ENCODE data around the gene KLRD1.
"Not testable (repeated sequence)": the region's sequence is repeated elsewhere in the genome, so short reads cannot be mapped to it uniquely, and the experiment has no call there.

KLRD1 gene, protein sequence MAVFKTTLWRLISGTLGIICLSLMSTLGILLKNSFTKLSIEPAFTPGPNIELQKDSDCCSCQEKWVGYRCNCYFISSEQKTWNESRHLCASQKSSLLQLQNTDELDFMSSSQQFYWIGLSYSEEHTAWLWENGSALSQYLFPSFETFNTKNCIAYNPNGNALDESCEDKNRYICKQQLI

DNA sequence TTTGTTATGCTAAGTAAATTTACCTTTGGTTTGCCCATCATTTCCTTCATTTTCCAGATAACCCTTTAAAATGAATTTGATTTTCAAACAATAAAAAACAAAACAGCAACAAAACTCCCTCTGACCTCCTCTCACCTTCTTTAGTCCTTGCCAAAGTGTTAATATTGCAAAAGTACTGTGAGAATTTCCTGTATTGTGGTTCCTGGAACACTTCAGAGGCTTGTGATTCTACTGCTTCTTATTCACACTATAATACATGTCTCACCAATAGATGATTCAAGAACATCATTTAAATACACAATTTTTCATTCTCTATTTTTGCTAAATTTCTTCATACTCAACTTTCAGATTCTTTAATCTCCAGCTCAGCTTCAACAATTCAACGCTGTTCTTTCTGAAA lies at the start of gene KLRD1:
TSS of gene KLRD1 (plus strand) at position 241 of the 400 bp plus-strand sequence. CDS start 208 bp downstream, outside the sequence.
- no peak for DNase-seq (ENCODE audit: low spot score)

DNA sequence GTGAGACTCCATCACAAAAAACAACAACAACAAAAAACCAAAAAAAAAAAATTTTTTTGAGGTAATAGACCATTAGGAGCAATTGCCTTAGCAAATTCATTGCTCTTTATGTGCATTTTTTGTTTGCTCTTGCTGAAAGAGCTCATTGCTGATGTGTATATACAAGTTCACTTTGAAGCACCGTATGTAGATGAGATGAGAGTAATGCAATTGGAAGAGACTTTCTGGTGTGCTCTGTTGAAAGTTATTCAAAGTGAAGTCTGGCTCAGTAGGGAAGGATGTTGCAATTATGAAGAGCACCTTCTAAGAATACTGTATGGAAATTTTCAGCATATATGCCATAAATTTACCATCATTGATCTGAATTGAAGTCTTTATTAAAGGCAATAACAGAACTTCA lies 46.7 kb upstream of the KLRD1 start:
- no peak for DNase-seq (ENCODE audit: low spot score)

DNA sequence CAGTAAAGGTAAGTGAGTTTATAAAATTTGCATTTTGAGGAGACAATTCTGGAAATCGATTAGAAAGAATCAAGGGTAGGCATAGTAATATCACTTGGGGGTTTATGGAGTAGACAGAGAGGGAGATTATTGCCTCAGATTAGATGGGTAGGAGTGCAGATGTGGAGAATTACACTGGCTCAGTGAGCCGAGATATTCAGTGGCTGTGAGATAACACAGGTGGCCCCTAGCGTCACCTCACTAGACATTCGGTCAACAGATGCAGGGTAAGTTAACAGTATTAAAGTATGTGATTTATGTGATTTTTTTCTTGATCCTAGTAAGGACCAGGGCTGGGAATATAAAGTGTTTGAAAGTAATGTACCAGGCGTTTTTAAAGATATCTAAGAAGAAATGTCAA lies 39.6 kb upstream of the KLRD1 start:
- no peak for DNase-seq (ENCODE audit: low spot score)

DNA sequence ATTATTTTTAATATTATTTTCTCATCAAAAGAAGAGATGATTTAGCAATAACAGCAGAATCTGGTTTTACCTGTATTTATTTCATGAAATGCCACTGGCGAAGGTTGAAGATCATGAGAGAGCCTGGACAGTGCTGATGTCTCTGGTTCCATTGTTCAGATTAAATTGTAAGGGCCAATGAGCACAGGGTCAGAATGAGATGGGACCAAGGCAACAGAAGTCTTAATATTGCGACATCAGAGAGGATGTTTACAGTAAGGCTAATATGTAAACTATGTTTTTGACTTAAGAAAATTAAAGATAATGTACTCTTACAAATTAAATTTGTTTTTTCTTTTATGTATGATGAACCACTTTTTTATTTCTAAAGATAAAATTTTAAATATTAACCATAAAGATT lies 35.2 kb upstream of the KLRD1 start:
- DNase-seq (ENCODE audit: low spot score), result no peak

DNA sequence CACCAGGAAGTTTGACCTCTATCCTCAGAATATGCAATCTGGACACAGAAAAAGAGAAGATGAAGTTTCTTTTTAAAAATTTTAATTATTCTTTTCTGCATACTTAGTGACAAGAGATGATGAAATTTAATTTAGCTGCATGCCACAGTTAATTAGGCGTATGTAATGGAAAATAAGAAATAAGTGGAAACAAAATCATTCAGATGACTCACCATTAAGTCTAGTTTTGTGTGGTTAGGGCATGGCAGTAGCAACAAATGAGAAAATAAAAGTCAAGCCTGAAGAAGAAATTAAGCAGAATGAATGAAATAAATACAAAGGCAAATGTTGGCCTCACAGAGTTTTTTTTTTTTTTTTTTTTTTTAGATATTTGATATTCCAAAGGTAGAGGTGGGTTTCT lies 30.9 kb upstream of the KLRD1 start:
- DNase-seq (ENCODE audit: low spot score), result no peak

DNA sequence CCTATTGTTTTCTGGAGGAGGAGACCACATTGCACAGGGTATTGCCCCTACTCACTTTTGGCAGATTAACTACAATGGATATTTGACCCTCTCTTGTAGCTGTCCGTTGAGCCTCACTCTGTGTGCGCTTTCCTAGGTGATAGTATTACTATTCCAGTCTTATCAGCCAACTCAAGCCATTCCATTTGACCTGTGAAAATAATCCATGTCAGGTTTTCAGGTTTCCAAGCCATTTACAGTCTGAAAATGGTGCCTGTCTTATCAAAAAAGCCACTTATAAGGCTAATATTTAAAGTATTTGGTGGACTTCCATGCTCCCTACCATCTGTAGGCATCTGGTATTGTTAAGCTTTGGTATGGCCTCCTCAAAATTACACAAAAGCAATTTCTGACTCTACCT lies 29.6 kb upstream of the KLRD1 start:
- DNase-seq (ENCODE audit: low spot score), result no peak

DNA sequence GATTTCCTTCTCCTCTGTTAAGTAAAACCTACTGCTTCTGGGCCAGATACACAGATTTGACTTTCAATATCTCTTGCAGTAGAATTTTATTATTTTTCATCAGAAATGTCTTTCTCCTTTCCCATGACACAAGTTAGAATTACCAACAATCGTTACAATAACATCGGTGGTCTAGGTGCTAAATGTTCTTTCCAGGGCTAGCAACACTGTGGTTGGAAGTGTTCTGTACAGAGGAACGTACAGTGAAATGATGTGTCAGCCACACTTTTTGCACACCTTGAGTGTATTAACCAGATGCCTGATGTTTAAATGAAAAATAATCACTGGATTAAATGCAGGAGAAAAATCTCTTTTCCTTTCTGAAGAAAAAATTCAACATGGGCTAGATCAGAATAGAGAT lies 27.7 kb upstream of the KLRD1 start:
- no peak for DNase-seq (ENCODE audit: low spot score)

DNA sequence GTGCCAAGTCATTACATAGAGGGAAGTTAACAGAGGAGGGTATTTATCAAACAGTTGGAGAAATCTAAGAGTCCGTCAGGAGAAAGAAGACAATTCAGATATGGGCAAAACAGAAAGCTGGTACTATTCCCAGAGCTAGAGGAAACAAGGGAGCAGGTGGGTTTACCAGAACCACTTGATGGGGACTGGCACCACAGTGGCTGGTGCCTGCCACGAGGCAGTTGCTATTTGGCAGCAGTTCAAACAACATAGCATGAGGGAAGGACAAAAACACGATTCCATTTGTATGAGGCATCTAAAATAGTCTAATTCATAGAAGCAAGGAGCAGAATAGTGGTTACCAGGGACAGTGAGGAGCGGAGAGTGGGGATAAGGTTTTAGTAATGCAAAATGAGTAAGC lies 24.6 kb upstream of the KLRD1 start:
- DNase-seq (ENCODE audit: low spot score), result no peak

DNA sequence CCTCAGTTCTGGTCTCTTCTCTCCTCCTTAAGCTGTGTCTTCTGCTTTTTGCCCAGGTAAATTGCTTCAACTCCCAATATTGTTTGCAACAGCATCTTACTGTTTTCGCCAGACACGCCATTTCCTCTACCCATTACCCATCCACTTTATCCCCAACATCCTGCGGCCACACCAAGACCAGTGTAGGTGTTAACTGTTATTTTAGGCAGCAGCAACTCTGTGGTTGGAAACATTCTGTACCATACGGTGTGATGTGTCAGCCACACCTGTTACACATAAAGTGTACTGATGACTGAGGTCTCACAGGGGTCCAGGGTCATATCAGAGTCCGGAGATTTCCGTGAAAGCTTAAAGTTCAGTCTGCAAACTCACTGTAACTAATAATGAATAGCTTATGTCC lies 21.8 kb upstream of the KLRD1 start:
- no peak for DNase-seq (ENCODE audit: low spot score)

DNA sequence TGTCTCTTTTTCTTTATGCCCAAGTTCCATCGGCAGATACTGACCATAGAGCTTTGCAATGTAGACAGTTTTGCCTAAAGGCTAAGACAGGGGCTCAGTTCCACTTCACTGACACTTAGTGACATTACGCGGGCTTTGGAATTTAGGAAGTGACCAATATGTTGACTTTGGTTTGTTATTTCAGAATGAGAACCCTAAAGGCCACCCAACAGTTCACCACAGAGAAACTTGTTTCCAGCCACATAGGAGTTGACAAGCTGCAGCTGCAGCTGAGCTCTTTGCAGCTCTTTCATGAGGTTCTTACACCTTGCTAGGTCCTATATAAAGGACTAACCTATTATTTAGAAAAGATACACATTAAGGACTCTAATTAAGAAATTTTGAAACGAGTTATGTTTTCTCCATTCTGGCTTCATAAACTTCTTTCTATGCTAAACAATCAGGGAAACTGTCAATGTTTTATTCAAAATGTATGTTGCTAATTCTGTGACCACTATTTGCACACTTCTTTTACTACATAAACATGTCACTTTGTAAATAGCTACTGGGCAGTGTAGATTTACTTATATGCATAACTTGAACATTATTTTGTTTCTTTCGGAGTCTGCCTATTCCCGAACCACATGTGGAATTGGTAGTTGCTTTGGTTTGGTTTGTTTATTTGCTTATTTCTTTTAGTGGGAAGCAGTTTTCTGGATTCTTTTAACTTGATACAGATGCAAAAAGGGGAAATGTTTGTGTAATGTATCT lies 18.5 kb upstream of the KLRD1 start:
- DNase-seq (ENCODE audit: low spot score), result no peak

DNA sequence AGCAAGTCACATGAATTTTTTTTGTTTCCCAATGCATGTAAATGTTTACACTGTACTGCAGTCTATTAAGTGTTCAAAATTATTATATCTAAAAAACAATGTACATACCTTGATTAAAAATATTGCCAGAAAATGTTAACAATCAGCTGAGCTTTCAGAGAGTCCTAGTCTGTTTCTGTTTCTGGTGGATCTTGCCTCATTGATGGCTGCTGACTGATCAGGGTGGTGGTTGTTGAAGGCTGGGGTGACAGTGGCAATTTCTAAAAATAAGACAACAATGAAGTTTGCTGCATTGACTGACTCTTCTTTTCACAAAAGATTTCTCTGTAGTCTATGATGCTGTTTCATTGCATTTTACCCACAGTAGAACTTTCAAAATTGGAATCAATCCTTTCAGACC lies 16.6 kb upstream of the KLRD1 start:
- DNase-seq (ENCODE audit: low spot score), result no peak

DNA sequence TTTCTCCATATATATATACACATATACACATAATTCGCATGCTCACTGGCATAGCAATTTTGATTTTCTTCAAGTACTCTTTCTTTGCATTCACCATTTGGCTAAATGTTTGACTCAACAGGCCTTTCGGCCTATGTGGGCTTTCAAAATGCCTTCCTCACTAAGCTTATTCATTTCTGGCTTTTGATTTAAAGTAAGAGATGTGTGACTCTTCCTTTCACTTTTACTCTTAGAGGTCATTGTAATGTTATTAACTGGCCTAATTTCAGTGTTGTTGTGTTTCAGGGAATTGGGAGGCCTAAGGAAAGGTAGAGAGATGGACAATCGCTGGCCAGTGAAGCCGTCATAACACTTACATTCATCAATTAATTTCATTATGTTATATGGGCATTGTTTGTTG lies 14.5 kb upstream of the KLRD1 start:
- no peak for DNase-seq (ENCODE audit: low spot score)

DNA sequence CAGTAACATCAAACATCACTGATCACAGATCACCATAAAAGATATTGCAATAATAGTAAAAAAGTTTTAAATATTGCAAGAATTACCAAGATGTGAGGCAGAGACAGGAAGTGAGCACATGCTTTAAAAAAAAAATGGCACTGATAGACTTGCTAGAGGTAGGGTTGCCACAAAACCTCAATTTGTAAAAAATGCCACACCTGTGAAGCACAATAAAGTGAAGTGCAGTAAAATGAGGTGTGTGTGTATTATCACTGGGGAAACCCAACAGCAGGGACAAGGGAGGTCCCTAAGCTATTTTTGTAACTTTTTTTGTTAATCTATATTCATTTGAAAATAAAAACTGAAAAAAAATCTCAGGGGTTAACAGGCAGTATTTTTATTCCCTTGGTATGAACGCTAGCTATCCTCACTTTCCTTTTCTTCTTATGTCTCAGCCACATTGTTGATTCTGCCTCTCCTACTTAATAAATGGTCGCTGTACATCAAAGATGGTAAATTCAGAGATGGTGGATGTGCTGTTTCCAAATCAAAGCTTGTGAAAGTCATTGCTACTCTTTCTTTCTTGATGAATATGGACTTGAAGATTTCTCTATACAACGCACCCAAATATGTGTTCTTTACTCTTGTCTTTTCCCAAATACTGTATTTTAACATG lies 14.0 kb upstream of the KLRD1 start:
- DNase-seq (ENCODE audit: low spot score), result no peak

DNA sequence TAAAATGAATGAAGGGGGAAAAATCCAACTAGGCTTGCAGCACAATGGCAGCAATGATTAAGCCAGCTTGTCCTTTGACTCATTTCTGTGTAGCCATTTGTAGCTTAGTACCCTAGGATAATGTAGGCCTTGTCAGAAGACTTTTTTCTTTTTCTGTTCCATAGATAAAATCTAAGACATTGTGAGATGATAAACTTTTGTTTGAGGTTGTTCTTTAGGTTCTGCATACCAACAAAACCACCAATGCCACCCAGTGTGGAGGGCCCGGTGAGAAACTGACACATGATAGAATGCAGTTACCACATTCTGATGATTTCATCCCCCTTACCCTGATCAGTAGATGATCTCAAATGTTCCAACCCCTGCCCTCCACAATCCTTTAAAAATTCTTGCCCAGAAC lies 6.6 kb upstream of the KLRD1 start:
- DNase-seq (ENCODE audit: low spot score), result no peak

DNA sequence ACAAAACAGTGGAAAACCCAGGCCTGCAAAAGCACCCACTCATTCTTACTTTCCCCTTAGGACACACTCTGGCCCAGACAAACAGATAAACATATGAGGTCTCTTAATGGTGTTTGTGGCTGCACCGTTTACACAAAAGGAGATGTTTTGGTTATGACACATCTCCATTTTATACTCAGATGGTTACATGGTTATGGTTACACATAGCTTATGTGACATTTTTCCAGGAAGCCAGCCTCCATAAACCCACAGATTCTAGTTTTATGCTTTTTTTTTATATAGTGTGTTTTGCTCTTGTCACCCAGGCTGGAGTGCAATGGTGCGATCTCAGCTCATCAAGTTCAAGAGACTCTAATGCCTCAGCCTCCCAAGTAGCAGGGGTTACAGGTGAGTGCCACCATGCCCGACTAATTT lies 3.5 kb upstream of the KLRD1 start:
- peak; percentile 4 for DNase-seq (ENCODE audit: low spot score)

DNA sequence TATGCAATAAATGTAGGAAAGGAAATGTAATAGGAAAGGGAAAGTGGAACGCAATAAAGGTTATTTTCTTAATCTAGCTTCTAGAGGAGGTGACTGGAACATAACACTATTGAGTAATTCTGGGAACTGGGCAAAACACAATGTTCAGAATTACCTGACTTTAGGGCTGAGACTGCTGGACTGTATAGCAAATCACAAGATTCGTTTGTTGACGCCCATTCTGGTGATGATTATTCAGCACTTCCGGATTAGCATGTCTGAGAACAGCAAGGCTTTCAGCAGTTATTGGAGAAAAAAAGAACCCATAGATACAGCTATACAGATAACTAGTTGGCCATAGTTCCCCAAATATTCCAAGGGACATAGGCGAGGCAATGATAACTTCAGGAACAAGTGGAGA lies 2.3 kb upstream of the KLRD1 start:
- DNase-seq (ENCODE audit: low spot score), result no peak

DNA sequence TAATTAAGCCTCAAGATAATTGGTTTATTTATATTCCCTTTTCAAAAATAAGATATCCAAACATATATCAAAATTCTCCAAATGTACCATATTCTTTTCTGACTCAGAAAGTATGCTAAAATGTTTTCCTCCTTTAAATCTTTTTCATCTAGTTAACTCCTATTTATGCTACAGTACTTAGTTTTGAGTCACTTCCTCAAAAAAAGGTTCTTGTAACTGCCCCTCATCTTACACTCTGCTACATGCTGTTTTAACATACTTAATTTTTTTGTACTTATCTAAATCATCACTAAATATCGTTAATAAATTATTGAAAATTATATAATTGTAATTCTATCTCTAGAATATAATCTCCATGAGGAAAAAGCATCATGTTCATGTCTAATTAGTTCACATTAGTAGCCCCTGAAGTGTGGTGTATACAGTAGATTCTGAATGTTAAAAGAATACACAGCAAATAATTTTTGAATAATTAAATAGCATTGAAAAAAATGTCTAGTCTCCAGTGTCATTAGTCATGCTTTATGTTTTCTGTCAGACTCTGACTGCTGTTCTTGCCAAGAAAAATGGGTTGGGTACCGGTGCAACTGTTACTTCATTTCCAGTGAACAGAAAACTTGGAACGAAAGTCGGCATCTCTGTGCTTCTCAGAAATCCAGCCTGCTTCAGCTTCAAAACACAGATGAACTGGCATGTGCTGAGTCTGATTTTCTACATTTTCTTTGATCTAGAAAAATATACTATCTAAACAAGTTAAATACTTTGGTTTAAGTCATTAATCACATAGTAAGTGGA lies 3.5 kb downstream of the KLRD1 start:
- DNase-seq (ENCODE audit: low spot score), result peak; percentile 9

DNA sequence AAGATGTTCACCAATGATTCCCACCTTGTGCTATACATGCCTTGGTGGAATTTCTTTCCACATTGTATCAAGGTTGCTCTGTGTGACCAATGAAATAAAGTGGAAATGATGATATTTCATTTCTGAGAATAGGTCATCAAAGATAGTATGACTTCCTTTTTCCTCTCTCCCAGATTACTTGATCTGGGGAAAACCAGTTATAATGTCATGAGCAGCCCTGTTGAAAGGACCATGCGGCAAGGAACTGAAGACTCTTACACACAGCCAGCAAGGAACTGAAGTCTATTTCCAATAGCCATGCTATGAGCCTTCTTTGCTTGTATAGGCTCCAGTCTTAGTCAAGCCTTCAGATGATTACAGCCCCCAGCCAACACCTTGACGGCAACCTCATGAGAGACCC lies 11.7 kb downstream of the KLRD1 start:
- no peak for DNase-seq (ENCODE audit: low spot score)

DNA sequence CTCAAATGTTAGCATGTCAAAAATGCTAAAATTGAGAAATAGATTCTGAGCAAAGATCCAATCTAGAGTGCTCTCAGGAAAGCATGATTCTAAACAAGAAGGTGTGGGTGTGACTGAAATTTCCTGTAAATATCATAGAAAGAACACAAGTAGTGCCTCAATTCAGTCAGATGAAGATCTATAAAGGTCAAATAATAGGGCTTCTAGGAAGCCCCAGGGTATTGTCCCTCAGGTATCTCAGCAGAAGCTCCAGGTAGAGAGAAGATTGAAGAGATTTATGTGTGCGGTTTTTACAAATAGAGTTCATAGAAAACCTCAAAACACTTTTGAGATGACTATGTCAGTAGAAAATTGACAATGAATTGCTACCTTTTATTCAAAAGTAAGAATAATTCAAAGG lies 13.0 kb downstream of the KLRD1 start:
- DNase-seq (ENCODE audit: low spot score), result no peak

DNA sequence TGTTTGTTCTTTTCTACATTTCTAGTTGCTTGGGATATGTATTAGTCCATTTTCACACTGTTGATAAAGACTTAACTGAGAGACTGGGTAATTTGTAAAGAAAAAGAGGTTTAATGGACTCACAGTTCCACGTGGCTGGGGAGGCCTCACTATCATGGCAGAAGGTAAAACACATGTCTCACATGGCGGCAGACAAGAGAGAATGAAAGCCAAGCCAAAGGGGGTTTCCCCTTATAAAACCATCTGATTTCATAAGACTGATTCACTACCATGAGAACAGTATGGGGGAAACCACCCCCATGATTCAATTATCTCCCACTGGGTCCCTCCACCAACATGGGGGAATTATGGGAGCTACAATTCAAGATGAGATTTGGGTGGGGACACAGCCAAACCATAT lies 21.0 kb downstream of the KLRD1 start:
- DNase-seq (ENCODE audit: low spot score), result not testable (repeated sequence)

DNA sequence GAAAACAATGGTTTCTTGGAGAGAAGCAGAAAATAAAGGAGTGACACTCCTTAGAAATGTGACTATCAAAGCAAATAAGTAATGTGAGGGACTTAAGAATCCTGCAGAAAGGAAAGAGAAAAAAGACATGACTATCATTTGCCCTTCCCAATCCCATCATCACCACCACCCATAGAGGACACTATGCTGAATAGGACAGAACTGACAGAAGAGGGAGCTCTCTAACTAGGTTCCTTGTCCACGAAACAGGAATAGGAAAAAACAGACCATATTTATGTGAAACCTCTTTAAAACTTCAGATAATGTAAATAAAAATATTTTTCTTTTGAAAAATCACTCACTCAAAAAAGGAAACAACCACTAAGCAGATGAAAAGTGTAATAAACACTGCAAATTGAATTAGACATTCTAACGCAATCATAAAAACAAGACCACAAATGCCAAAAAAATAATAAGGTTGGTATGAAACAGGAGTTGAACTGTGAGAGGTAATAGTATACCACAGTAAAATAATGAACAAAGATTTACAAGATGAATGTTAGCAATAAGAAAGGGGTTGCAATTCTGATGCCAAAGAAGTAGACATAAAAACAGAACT lies 24.1 kb downstream of the KLRD1 start:
- DNase-seq (ENCODE audit: low spot score), result peak; percentile 75

DNA sequence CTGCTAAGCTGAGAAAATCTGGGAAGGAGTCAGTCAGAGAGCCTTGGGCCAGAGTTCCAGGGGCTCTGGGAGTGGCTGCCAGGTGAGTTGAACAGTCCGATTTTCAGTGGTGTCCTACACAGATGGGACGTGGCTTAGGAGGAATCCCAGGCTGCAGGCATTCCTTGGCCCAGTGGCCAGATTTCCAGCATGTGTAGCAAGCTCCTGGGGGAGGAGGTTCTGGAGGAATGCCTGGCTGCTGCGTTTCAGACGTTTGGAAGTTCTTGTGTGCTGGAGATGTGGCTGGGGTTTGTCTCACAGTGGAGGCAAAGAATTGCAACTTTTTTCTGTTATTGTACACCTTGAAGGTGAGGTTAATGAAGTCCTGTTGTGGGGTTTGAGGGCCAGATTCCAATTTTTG lies 28.5 kb downstream of the KLRD1 start:
- DNase-seq (ENCODE audit: low spot score), result not testable (repeated sequence)

Measured in GM03348 (cell line).